GM21529 (cell line): ENCODE measurements around the gene SAMSN1.
"Not testable (repeated sequence)": the region's sequence is repeated elsewhere in the genome, so short reads cannot be mapped to it uniquely, and the experiment has no call there.

Experiments used
- ATAC-seq: cut with Tn5 transposase; IDR thresholded peaks from one replicate; pipeline ENCODE4 v1.9.1; 2021; ENCODE audit not compliant: unreplicated experiment

SAMSN1 gene

GRCh38 chr21:14567331-14568279, 21.5 kb upstream of the SAMSN1 start:
- no peak for ATAC-seq

- ATAC-seq = no peak
These were observed 20.8 kb upstream of the SAMSN1 start for GRCh38 chr21:14566894-14567293.

GRCh38 chr21:14562959-14563358, 16.8 kb upstream of the SAMSN1 start:
- no peak for ATAC-seq

GRCh38 chr21:14560555-14560954, 14.4 kb upstream of the SAMSN1 start:
- no peak for ATAC-seq

- no peak for ATAC-seq
These were observed 14.0 kb upstream of the SAMSN1 start for GRCh38 chr21:14560139-14560538.

- peak; percentile 47 for ATAC-seq
These were observed 13.0 kb upstream of the SAMSN1 start for GRCh38 chr21:14559102-14559501.

GRCh38 chr21:14557413-14557812, 11.3 kb upstream of the SAMSN1 start:
- peak; percentile 59 for ATAC-seq

GRCh38 chr21:14554948-14555347, 8.8 kb upstream of the SAMSN1 start:
- no peak for ATAC-seq

GRCh38 chr21:14553422-14553821, 7.3 kb upstream of the SAMSN1 start:
- no peak for ATAC-seq

GRCh38 chr21:14551741-14552140, 5.6 kb upstream of the SAMSN1 start:
- ATAC-seq = no peak

- ATAC-seq = no peak
These were observed 4.0 kb upstream of the SAMSN1 start for GRCh38 chr21:14550135-14550534.

GRCh38 chr21:14548779-14549178, 2.7 kb upstream of the SAMSN1 start:
- no peak for ATAC-seq

- ATAC-seq = peak; percentile 33
These were observed 1.9 kb upstream of the SAMSN1 start for GRCh38 chr21:14547834-14548513.

GRCh38 chr21:14546719-14547118, 604 bp upstream of the SAMSN1 start:
- not testable (repeated sequence) for ATAC-seq

GRCh38 chr21:14543983-14544382, 2.1 kb downstream of the SAMSN1 start:
- no peak for ATAC-seq

- no peak for ATAC-seq
These were observed 3.5 kb downstream of the SAMSN1 start for GRCh38 chr21:14542638-14543037.

- ATAC-seq = no peak
These were observed 4.1 kb downstream of the SAMSN1 start for GRCh38 chr21:14541841-14542490.

- no peak for ATAC-seq
These were observed 7.6 kb downstream of the SAMSN1 start for GRCh38 chr21:14538483-14538882.

- no peak for ATAC-seq
These were observed 9.2 kb downstream of the SAMSN1 start for GRCh38 chr21:14536929-14537328.

- ATAC-seq = no peak
These were observed 10.4 kb downstream of the SAMSN1 start for GRCh38 chr21:14535702-14536101.
